GM12892 (cell line): ENCODE data around the gene HK2.

Experiments used
- POLR2A ChIP-seq: IDR thresholded peaks from 2 replicates; pipeline ENCODE4 v1.6.1; 2011; ENCODE audit warnings: low read depth, low read length, control low read depth
- POLR2AphosphoS5 ChIP-seq: IDR thresholded peaks from 2 replicates; pipeline ENCODE4 v1.6.1; 2011; ENCODE audit warnings: low read depth, low read length, control low read depth
- TAF1 ChIP-seq: IDR thresholded peaks from 2 replicates; pipeline ENCODE4 v1.6.1; 2011; ENCODE audit warnings: low read depth, mild to moderate bottlenecking, control low read depth, low read length, borderline replicate concordance

GRCh38 chr2:74789271-74789670 lies 44.7 kb upstream of the HK2 start:
- TF ChIP-seq POLR2A (no peak), TAF1 (no peak), POLR2AphosphoS5 (no peak)
